HUES6 (cell line): ENCODE measurements around the gene CFAP46.
"Not testable (repeated sequence)": the region's sequence is repeated elsewhere in the genome, so short reads cannot be mapped to it uniquely, and the experiment has no call there.

Experiments used
- H3K27ac ChIP-seq: 2 replicates; pipeline ENCODE4 v1.7.0; 2013; ENCODE audit warnings: low read depth, mild to moderate bottlenecking, low read length, inconsistent platforms
- H3K27me3 ChIP-seq: 2 replicates; pipeline ENCODE4 v1.6.1; 2013; ENCODE audit warnings: low read length; ENCODE audit not compliant: control insufficient read depth, insufficient read depth
- H3K36me3 ChIP-seq: 2 replicates; pipeline ENCODE4 v1.6.1; 2013; ENCODE audit warnings: low read length; ENCODE audit not compliant: control insufficient read depth, insufficient read depth
- H3K4me1 ChIP-seq: 2 replicates; pipeline ENCODE4 v1.6.1; 2013; ENCODE audit warnings: low read length; ENCODE audit not compliant: control insufficient read depth, insufficient read depth
- H3K4me3 ChIP-seq: 2 replicates; pipeline ENCODE4 v1.5.1; 2013; ENCODE audit warnings: low read depth, low read length
- H3K9ac ChIP-seq: one replicate; pipeline ENCODE4 v1.6.1; 2013; ENCODE audit warnings: mild to moderate bottlenecking, low read length
- H3K9me3 ChIP-seq: 2 replicates; pipeline ENCODE4 v1.6.1; 2013; ENCODE audit warnings: low read depth, low read length; ENCODE audit not compliant: control insufficient read depth, insufficient read depth

CFAP46 gene

DNA sequence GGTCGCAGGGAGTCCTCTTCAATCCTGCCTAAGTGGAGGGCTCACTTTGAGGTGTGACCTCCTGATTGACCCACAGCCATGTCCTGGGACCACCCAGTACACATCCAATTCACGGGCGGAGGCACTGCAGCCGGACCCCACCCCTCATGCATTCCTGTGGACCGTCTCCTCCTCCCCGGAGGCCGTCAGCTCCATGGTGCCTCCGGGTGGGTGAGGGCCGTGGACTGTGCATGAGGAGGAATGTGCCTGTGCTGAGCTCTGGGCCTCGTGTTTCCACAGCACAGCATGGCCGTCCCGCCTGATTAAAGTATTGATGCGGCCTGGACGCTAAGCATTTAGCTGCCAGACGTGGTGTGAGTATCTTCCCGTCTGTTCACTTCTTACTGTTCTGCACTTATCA is 52.8 kb downstream of the CFAP46 start:
- Histone ChIP-seq H3K4me1 (peaks cover 12% of the 10 kb centered on the region), H3K4me3 (no peak overlapping the region), H3K9me3 (peaks cover 15% of the 10 kb centered on the region; the same call in 1 of the 2 replicates), H3K36me3 (no peaks in the 10 kb centered on the region), H3K9ac (no peak overlapping the region), H3K27ac (no peak overlapping the region), H3K27me3 (peaks cover 11% of the 10 kb centered on the region; the same call in 1 of the 2 replicates)

DNA sequence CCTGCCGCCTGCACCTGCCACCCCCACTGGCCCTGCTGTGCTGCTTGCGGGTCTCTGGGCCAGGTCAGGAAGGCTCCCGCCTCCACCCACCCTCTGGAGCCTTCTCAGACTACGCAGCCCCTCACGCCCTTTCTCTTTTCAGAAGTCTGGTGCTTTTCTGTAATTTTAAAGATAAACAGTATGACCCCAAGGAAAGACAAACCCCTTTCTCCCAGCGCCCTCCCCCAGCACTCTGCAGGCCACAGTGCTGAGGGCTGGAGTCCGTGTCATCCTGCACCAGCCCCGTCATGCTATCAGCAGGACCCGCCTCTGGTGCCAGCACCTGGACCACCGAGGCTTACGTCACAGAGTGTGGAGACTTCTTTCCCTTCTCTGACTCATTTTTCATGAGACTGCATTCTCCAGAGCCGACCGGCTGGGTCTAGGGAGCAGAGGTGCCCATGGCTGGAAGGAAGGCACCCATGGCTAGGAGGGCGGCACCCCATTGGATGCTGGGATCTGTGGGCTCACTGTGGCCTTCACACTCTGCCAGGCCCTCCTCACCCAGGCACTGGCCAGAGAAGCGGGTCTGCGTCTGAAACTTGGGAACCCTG is 53.4 kb downstream of the CFAP46 start:
- Histone ChIP-seq H3K27ac (no peak overlapping the region), H3K9me3 (peaks cover 10% of the 10 kb centered on the region; the same call in 1 of the 2 replicates), H3K27me3 (peaks cover 11% of the 10 kb centered on the region; the same call in 1 of the 2 replicates), H3K36me3 (no peaks in the 10 kb centered on the region), H3K4me3 (no peak overlapping the region), H3K9ac (no peak overlapping the region), H3K4me1 (peaks cover 12% of the 10 kb centered on the region)

DNA sequence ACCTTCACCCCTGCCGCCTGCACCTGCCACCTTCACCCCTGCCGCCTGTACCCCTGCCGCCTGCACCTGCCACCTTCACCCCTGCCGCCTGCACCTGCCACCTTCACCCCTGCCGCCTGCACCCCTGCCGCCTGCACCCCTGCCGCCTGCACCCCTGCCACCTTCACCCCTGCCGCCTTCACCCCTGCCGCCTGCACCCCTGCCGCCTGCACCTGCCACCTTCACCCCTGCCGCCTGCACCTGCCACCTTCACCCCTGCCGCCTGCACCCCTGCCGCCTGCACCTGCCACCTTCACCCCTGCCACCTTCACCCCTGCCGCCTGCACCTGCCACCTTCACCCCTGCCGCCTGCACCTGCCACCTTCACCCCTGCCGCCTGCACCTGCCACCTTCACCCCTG is 53.9 kb downstream of the CFAP46 start:
- peaks cover 11% of the 10 kb centered on the region; the same call in 1 of the 2 replicates for H3K27me3 ChIP-seq
- not testable (repeated sequence) for H3K4me3 ChIP-seq, H3K27ac ChIP-seq, H3K36me3 ChIP-seq, H3K9me3 ChIP-seq, H3K9ac ChIP-seq, H3K4me1 ChIP-seq

DNA sequence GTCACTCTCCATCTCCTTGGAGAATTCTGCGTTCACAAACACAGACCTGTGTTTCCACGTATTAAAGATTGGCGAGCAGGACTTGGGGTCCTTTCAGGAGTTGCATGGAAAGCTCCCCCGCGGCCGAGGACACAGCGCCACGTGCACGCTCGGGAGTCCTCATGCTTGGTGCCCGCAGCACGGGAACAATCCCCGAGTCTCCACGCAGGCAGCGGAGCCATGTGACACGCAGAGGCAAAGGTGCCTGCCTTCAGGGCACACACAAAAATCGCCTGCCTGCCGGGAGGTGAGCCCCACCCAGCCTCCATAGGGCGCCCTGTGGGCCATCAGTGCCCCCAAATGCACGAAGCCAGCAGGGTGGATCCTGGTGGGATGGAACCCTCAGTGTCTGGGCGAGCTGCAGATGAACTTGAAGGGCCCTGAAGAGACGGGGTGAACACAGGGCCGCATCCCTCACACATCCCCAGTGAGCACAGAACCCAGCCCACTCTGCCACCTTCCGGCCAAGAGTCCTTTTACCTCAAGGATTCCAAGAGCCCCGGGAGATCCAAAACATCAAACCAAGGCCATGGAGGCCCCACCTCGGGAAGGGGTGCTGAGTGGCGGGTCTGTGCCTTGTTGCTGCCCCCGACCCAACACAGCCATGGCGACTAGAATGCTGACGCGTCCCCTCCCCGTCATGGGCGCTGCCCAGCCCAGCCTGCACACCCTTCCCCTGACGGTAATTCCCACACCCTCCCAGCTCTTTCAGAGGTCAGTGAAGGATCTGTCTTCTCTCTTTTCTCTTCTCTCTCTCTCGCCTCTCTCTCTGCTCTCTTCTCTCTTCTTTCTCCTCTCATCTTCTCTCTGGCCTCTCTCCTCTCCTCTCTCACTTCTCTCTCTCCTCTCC is 55.9 kb downstream of the CFAP46 start:
- Histone ChIP-seq H3K9me3 (no peaks in the 10 kb centered on the region), H3K27ac (no peak overlapping the region), H3K36me3 (no peaks in the 10 kb centered on the region), H3K4me1 (no peaks in the 10 kb centered on the region), H3K4me3 (no peak overlapping the region), H3K9ac (no peak overlapping the region), H3K27me3 (peaks cover 11% of the 10 kb centered on the region; the same call in 1 of the 2 replicates)

DNA sequence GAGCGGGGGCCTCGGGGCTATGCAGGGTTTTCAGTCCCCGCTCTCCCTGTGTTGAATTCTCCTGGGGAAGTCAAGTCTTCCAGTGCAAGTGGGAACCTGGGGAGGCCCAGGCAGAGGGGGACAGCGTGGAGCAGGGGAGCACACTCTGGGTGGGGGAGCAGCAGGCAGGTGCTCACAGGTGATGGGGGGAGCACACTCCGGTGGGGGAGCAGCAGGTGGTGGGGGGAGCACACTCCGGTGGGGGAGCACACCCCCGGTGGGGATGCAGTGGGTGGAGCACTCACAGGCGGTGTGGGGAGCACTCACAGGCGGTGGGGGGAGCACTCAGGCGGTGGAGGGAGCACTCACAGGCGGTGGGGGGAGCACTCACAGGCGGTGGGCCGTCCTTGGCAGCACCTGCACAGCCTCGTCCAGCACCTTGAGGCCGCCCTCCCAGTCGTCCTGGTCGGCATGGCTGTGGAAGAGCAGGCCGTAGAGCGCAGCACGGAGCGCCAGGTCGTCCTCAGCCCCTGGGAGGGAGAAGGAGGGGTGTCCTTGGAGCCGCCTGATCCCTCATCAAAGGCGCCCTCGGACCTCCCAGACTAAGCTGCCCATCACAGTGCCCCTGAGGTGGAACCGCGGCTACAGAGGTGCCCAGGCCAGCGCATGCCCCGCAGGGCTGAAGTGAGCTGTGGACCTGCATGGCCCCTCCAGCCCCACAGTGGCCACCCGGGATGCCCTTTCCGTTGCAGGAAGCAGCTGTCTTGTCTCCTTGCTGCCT is 56.7 kb downstream of the CFAP46 start:
- Histone ChIP-seq H3K4me1 (no peaks in the 10 kb centered on the region), H3K27me3 (peaks cover 11% of the 10 kb centered on the region; the same call in 1 of the 2 replicates), H3K9ac (no peak overlapping the region), H3K27ac (no peak overlapping the region), H3K9me3 (no peaks in the 10 kb centered on the region), H3K36me3 (no peaks in the 10 kb centered on the region), H3K4me3 (no peak overlapping the region)

DNA sequence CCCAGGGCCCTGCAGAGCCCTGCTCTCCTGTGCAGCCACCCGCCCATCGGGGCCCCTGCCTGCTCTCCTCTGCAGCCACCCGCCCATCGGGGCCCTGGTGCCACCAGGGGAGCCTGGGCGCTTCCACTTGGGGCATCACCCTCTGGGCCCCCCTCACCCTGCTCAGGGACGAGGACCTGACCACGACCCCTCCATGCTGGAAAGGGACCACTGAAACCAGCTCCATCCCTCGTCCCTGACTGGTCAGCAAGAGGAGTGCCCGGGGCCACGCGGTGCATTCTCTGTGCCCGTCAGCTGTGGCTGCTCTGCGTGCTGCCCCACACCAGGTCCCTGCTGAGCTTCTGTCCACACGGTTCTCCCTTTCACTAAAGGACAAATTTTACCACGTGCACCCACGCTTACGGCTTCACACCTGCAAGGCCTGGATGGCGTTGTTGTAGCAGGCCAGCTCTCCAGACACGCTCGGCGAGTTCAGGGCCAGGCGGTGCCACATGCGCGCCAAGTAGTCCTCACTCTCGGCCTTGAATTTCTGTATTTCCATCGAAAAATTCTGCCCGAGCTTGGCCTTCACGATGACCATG is 57.6 kb downstream of the CFAP46 start:
- H3K9ac ChIP-seq, result no peak overlapping the region
- H3K27me3 ChIP-seq, result peaks cover 11% of the 10 kb centered on the region; the same call in 1 of the 2 replicates
- no peak overlapping the region for H3K27ac ChIP-seq
- no peaks in the 10 kb centered on the region for H3K4me1 ChIP-seq
- H3K36me3 ChIP-seq, result no peaks in the 10 kb centered on the region
- H3K4me3 ChIP-seq, result no peak overlapping the region
- H3K9me3 ChIP-seq, result no peaks in the 10 kb centered on the region

DNA sequence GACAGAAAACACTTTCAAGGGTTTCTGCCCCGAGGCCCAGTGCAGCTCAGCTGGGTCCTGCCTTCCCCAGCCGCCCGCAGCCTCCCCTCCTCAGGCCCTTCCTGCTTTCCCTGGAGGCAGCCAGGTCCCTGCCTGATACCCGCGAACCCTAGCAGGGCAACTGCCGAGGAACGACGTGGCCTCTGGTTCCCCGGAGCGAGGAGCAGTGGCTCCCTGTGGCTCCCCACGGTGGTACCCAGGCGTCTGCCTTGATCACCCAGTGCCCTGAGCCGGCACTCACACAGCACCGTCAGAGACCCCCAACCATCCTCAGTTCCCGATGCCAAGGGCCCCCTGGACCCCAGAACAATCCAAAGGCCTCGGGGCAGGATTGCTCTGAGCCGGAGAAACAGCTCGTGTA is 58.3 kb downstream of the CFAP46 start:
- Histone ChIP-seq H3K27me3 (peaks cover 11% of the 10 kb centered on the region; the same call in 1 of the 2 replicates), H3K36me3 (no peaks in the 10 kb centered on the region), H3K9me3 (no peaks in the 10 kb centered on the region)

DNA sequence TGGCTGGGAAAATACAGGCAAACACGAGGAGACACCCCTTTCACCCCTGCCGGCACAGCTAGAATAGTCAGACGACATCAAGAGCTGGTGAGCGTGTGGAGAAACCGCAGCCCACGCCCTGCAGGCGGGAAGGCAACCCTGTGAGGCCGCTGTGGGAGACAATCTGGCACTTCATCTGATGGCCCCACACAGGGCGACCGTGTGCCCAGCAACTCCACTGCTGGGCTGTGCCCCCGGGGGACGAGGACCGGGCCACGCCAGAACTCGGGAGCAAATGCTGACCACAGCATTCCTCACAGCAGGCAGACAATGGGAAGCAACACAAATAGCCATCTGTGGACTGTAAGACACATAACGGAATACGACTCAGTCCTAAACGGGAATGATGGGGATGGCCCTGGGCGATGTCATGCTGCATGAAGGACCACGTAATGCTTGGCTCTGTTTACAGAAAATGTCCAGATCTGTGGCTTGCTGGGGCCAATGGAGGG is 58.9 kb downstream of the CFAP46 start:
- Histone ChIP-seq H3K27me3 (peaks cover 11% of the 10 kb centered on the region; the same call in 1 of the 2 replicates), H3K4me1 (peaks cover 8% of the 10 kb centered on the region)

More for the DNA sequence above, 58.3 kb downstream of the CFAP46 start:
- H3K4me1 ChIP-seq, result peaks cover 5% of the 10 kb centered on the region
- no peak overlapping the region for H3K4me3 ChIP-seq
- no peak overlapping the region for H3K27ac ChIP-seq
- H3K9ac ChIP-seq, result no peak overlapping the region

DNA sequence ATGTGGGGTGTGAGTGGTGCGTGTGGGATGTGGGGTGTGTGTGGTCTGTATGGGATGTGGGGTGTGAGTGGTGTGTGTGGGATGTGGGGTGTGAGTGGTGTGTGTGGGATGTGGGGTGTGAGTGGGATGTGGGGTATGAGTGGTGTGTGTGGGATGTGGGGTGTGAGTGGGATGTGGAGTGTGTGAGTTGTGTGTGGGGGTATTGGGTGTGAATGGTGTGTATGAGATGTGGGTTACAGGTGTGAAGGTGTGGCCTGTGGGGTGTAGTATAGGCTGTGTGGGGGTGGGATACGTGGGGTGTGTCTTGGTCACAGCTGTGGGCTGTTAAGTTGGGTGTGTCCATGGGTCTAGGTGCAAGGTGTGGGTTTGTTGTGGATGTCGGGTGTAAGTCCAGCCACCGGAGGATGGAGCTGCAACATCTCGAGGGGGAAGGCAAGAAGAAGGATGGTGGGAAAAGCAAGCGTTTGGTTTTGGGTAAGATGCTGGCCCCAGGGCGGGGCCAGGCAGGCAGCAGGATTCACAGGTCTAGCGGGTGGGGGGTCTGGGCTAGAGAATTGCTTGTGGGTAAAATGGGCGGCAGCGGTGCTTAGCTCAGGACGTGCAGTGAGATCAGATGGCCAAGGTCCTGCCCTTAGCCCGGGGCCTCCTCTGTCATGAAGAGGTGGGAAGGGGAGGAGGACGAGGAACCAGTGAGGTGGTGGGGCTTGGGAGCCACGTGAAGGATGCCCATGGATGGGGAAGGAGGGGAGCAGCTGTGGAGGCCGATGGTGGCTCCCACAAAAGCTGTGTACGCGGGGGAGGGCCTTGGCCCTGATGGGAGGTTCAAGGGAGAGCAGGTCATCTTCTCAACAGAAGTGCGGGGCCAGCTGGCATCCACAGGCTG is 60.1 kb downstream of the CFAP46 start:
- H3K9me3 ChIP-seq, result no peaks in the 10 kb centered on the region

More for the DNA sequence above, 58.9 kb downstream of the CFAP46 start:
- Histone ChIP-seq H3K9me3 (no peaks in the 10 kb centered on the region), H3K36me3 (no peaks in the 10 kb centered on the region), H3K9ac (no peak overlapping the region), H3K4me3 (no peak overlapping the region), H3K27ac (no peak overlapping the region)

More for the DNA sequence above, 60.1 kb downstream of the CFAP46 start:
- no peak overlapping the region for H3K4me3 ChIP-seq
- no peaks in the 10 kb centered on the region for H3K36me3 ChIP-seq
- peaks cover 8% of the 10 kb centered on the region for H3K4me1 ChIP-seq
- peaks cover 7% of the 10 kb centered on the region; the same call in 1 of the 2 replicates for H3K27me3 ChIP-seq
- H3K27ac ChIP-seq, result no peak overlapping the region
- H3K9ac ChIP-seq, result no peak overlapping the region
